WTC11 (cell line): Measurements from ENCODE around the gene OPA1. TPM values are rescaled to one million over a fixed set of nuclear protein-coding genes. Genes with fewer than 3 reads are reported as not detected.

Experiments
- ATF3 ChIP-seq: sonication (generic); formaldehyde crosslinking; conservative IDR thresholded peaks from 2 replicates; pipeline ENCODE4 v1.8.1; 2022; ENCODE audit warnings: mild to moderate bottlenecking, missing genetic modification reagents
- CREM ChIP-seq: sonication (generic); formaldehyde crosslinking; IDR thresholded peaks from 2 replicates; pipeline ENCODE4 v1.8.1; 2022; ENCODE audit warnings: mild to moderate bottlenecking, missing genetic modification reagents, moderate library complexity
- E2F4 ChIP-seq: sonication (generic); formaldehyde crosslinking; IDR thresholded peaks from 2 replicates; pipeline ENCODE4 v1.8.1; 2022; ENCODE audit warnings: low read depth, mild to moderate bottlenecking, moderate library complexity, missing genetic modification reagents, borderline replicate concordance
- ETV6 ChIP-seq: sonication (generic); formaldehyde crosslinking; IDR thresholded peaks from 2 replicates; pipeline ENCODE4 v1.8.1; 2022; ENCODE audit warnings: mild to moderate bottlenecking, missing genetic modification reagents
- FOXJ3 ChIP-seq: sonication (generic); formaldehyde crosslinking; IDR thresholded peaks from 2 replicates; pipeline ENCODE4 v1.9.0; 2021; ENCODE audit warnings: missing genetic modification reagents, mild to moderate bottlenecking, borderline replicate concordance
- FOXP1 ChIP-seq: sonication (generic); formaldehyde crosslinking; IDR thresholded peaks from 2 replicates; pipeline ENCODE4 v1.8.0; 2022; ENCODE audit warnings: missing genetic modification reagents, mild to moderate bottlenecking, moderate library complexity, borderline replicate concordance
- JUN ChIP-seq: sonication (generic); formaldehyde crosslinking; IDR thresholded peaks from 2 replicates; pipeline ENCODE4 v1.8.0; 2023; ENCODE audit warnings: mild to moderate bottlenecking, missing genetic modification reagents
- NR1H2 ChIP-seq: sonication (generic); formaldehyde crosslinking; IDR thresholded peaks from 2 replicates; pipeline ENCODE4 v1.9.0; 2021; ENCODE audit warnings: mild to moderate bottlenecking, moderate library complexity, missing genetic modification reagents
- SOX15 ChIP-seq: fragments of 250-450 bp; sonication (Bioruptor Pico); IDR thresholded peaks from 2 replicates; pipeline ENCODE4 v1.9.0; 2021; ENCODE audit warnings: mild to moderate bottlenecking
- TP53 ChIP-seq: sonication (generic); formaldehyde crosslinking; IDR thresholded peaks from 2 replicates; pipeline ENCODE4 v1.8.1; 2023; ENCODE audit warnings: mild to moderate bottlenecking, missing genetic modification reagents
- USF1 ChIP-seq: sonication (generic); formaldehyde crosslinking; IDR thresholded peaks from 2 replicates; pipeline ENCODE4 v1.8.0; 2022; ENCODE audit warnings: mild to moderate bottlenecking, missing genetic modification reagents
- ZNF219 ChIP-seq: sonication (generic); formaldehyde crosslinking; IDR thresholded peaks from 2 replicates; pipeline ENCODE4 v1.8.0; 2023; ENCODE audit warnings: missing genetic modification reagents, mild to moderate bottlenecking, borderline replicate concordance
- ZNF396 ChIP-seq: fragments of 250-450 bp; sonication (Bioruptor Pico); IDR thresholded peaks from 2 replicates; pipeline ENCODE4 v1.8.0; 2021; ENCODE audit warnings: mild to moderate bottlenecking, moderate library complexity, borderline replicate concordance
- ZSCAN18 ChIP-seq: fragments of 250-450 bp; sonication (Bioruptor Pico); IDR thresholded peaks from 2 replicates; pipeline ENCODE4 v2.1.2; 2022; ENCODE audit warnings: mild to moderate bottlenecking, moderate library complexity
- total RNA-seq: library from RNA; stranded (reverse); gene quantifications from 3 replicates; pipeline ENCODE4 v1.2.3, GENCODE V29; 2021
- TF ChIP-seq, protein P1 (sequence below): sonication (generic); formaldehyde crosslinking; IDR thresholded peaks from 2 replicates; pipeline ENCODE4 v1.8.1; 2023; ENCODE audit warnings: mild to moderate bottlenecking, missing genetic modification reagents, borderline replicate concordance
- TF ChIP-seq, protein P2 (sequence below): sonication (generic); formaldehyde crosslinking; IDR thresholded peaks from 2 replicates; pipeline ENCODE4 v1.8.0; 2022; ENCODE audit warnings: mild to moderate bottlenecking, missing genetic modification reagents
- TF ChIP-seq, protein P3 (sequence below): sonication (generic); formaldehyde crosslinking; IDR thresholded peaks from 2 replicates; pipeline ENCODE4 v1.8.1; 2023; ENCODE audit warnings: mild to moderate bottlenecking, missing genetic modification reagents

The OPA1 gene
- total RNA-seq, 1 experiment from 2014 or later = 84.7 TPM

- TF ChIP-seq, protein P1, sequence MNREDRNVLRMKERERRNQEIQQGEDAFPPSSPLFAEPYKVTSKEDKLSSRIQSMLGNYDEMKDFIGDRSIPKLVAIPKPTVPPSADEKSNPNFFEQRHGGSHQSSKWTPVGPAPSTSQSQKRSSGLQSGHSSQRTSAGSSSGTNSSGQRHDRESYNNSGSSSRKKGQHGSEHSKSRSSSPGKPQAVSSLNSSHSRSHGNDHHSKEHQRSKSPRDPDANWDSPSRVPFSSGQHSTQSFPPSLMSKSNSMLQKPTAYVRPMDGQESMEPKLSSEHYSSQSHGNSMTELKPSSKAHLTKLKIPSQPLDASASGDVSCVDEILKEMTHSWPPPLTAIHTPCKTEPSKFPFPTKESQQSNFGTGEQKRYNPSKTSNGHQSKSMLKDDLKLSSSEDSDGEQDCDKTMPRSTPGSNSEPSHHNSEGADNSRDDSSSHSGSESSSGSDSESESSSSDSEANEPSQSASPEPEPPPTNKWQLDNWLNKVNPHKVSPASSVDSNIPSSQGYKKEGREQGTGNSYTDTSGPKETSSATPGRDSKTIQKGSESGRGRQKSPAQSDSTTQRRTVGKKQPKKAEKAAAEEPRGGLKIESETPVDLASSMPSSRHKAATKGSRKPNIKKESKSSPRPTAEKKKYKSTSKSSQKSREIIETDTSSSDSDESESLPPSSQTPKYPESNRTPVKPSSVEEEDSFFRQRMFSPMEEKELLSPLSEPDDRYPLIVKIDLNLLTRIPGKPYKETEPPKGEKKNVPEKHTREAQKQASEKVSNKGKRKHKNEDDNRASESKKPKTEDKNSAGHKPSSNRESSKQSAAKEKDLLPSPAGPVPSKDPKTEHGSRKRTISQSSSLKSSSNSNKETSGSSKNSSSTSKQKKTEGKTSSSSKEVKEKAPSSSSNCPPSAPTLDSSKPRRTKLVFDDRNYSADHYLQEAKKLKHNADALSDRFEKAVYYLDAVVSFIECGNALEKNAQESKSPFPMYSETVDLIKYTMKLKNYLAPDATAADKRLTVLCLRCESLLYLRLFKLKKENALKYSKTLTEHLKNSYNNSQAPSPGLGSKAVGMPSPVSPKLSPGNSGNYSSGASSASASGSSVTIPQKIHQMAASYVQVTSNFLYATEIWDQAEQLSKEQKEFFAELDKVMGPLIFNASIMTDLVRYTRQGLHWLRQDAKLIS (CRISPR knock-in tag) = peak; percentile 37; the same call in 1 of the 2 replicates
- TF ChIP-seq ATF3 (CRISPR knock-in tag) = no peak
- TF ChIP-seq JUN (CRISPR knock-in tag) = no peak
- no peak for TF ChIP-seq ZNF219 (CRISPR knock-in tag)
- TF ChIP-seq NR1H2 (CRISPR knock-in tag) = no peak
- TF ChIP-seq E2F4 = no peak
- no peak for TF ChIP-seq ZNF396
- TF ChIP-seq CREM = peak; percentile 54; the same call in 1 of the 2 replicates
- peak; percentile 46; the same call in 1 of the 2 replicates for TF ChIP-seq TP53 (CRISPR knock-in tag)
- no peak for TF ChIP-seq SOX15 (CRISPR knock-in tag)
- no peak; the same call in 1 of the 2 replicates for TF ChIP-seq USF1 (CRISPR knock-in tag)
- no peak for TF ChIP-seq ZSCAN18 (CRISPR knock-in tag)
- TF ChIP-seq, protein P2, sequence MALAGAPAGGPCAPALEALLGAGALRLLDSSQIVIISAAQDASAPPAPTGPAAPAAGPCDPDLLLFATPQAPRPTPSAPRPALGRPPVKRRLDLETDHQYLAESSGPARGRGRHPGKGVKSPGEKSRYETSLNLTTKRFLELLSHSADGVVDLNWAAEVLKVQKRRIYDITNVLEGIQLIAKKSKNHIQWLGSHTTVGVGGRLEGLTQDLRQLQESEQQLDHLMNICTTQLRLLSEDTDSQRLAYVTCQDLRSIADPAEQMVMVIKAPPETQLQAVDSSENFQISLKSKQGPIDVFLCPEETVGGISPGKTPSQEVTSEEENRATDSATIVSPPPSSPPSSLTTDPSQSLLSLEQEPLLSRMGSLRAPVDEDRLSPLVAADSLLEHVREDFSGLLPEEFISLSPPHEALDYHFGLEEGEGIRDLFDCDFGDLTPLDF (CRISPR knock-in tag) = no peak
- peak; percentile 78; the same call in 1 of the 2 replicates for TF ChIP-seq FOXP1
- peak; percentile 96 for TF ChIP-seq ETV6 (CRISPR knock-in tag)
- TF ChIP-seq, protein P3, sequence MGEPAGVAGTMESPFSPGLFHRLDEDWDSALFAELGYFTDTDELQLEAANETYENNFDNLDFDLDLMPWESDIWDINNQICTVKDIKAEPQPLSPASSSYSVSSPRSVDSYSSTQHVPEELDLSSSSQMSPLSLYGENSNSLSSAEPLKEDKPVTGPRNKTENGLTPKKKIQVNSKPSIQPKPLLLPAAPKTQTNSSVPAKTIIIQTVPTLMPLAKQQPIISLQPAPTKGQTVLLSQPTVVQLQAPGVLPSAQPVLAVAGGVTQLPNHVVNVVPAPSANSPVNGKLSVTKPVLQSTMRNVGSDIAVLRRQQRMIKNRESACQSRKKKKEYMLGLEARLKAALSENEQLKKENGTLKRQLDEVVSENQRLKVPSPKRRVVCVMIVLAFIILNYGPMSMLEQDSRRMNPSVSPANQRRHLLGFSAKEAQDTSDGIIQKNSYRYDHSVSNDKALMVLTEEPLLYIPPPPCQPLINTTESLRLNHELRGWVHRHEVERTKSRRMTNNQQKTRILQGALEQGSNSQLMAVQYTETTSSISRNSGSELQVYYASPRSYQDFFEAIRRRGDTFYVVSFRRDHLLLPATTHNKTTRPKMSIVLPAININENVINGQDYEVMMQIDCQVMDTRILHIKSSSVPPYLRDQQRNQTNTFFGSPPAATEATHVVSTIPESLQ (CRISPR knock-in tag) = no peak
- no peak for TF ChIP-seq FOXJ3 (CRISPR knock-in tag)
Measured at GRCh38 chr3:193592841-193593667, at the start of gene OPA1 (continued).
